IMR-90 (cell line): ENCODE measurements around the gene MEIS1. TPM values are rescaled to one million over a fixed set of nuclear protein-coding genes. Genes with fewer than 3 reads are reported as not detected.

Experiments used
- ATAC-seq: fragments of 200-7000 bp; cut with Tn5 transposase; 2 replicates; pipeline ENCODE4 v1.9.1; 2020; ENCODE audit warnings: low read depth, mild to moderate bottlenecking, moderate library complexity
- BruUV-seq: library from RNA; stranded (reverse); fragments of 400-500 nt; replicated peaks from 2 replicates; lab custom pipeline; 2021; lab: Mats Ljungman, UMichigan
- CTCF ChIA-PET: fragments of 300-600 bp; formaldehyde crosslinking; extraction: SDS; loops from one replicate; lab custom pipeline; 2021; ENCODE audit warnings: antibody characterized with exemption; lab: Yijun Ruan, JAX
- POLR2A ChIA-PET: fragments of 300-600 bp; sonication (Branson Sonifier 250); formaldehyde crosslinking; loops from one replicate; lab custom pipeline; 2022; ENCODE audit warnings: antibody characterized with exemption; ENCODE audit not compliant: unreplicated experiment; lab: Charles Lee
- DNase-seq: peaks from one replicate; pipeline ENCODE4 v3.0.0; 2013
- H2AFZ ChIP-seq: replicated peaks from 2 replicates; pipeline ENCODE3; 2013; ENCODE audit warnings: low read length, mild to moderate bottlenecking; ENCODE audit not compliant: poor library complexity
- H2AK5ac ChIP-seq: 2 replicates; pipeline ENCODE4 v1.6.1; 2013; ENCODE audit warnings: low read depth, low read length, inconsistent platforms
- H2AK9ac ChIP-seq: replicated peaks from 2 replicates; pipeline ENCODE3; 2013; ENCODE audit warnings: mild to moderate bottlenecking, low read depth, low read length, moderate library complexity; ENCODE audit not compliant: poor library complexity
- H2BK120ac ChIP-seq: 2 replicates; pipeline ENCODE4 v1.6.1; 2013; ENCODE audit warnings: low read depth, low read length, inconsistent platforms
- H2BK15ac ChIP-seq: 3 replicates; pipeline ENCODE4 v1.6.1; 2013; ENCODE audit warnings: low read depth, low read length, inconsistent platforms
- H2BK20ac ChIP-seq: 2 replicates; pipeline ENCODE4 v1.6.1; 2013; ENCODE audit warnings: low read depth, mild to moderate bottlenecking, inconsistent platforms, low read length, moderate library complexity
- H2BK5ac ChIP-seq: 2 replicates; pipeline ENCODE4 v1.6.1; 2013; ENCODE audit warnings: mild to moderate bottlenecking, low read depth, low read length, inconsistent platforms; ENCODE audit not compliant: poor library complexity, severe bottlenecking
- H3K14ac ChIP-seq: replicated peaks from 2 replicates; pipeline ENCODE4 v1.6.1; 2013; ENCODE audit warnings: low read depth, low read length, inconsistent platforms
- H3K18ac ChIP-seq: 2 replicates; pipeline ENCODE4 v1.6.1; 2013; ENCODE audit warnings: low read depth, low read length, control low read depth
- H3K23ac ChIP-seq: 2 replicates; pipeline ENCODE4 v1.6.1; 2013; ENCODE audit warnings: low read depth, low read length, inconsistent platforms
- H3K27ac ChIP-seq: 2 replicates; pipeline ENCODE4 v1.5.1; 2013; ENCODE audit warnings: mild to moderate bottlenecking, control low read depth, low read length; ENCODE audit not compliant: insufficient read depth
- H3K27me3 ChIP-seq: 2 replicates; pipeline ENCODE4 v1.6.1; 2013; ENCODE audit warnings: low read length; ENCODE audit not compliant: control insufficient read depth, insufficient read depth
- H3K36me3 ChIP-seq: 2 replicates; pipeline ENCODE4 v1.6.1; 2013; ENCODE audit warnings: low read length, mixed read lengths; ENCODE audit not compliant: control insufficient read depth, insufficient read depth
- H3K4ac ChIP-seq: 2 replicates; pipeline ENCODE4 v1.6.1; 2013; ENCODE audit warnings: low read depth, low read length, inconsistent platforms
- H3K4me1 ChIP-seq: 2 replicates; pipeline ENCODE4 v1.6.1; 2013; ENCODE audit warnings: low read length, mixed read lengths; ENCODE audit not compliant: control insufficient read depth, insufficient read depth
- H3K4me2 ChIP-seq: 2 replicates; pipeline ENCODE4 v1.6.1; 2013; ENCODE audit warnings: low read depth, mild to moderate bottlenecking, control low read depth, low read length, moderate library complexity
- H3K4me3 ChIP-seq: 2 replicates; pipeline ENCODE4 v1.5.1; 2013; ENCODE audit warnings: low read depth, mild to moderate bottlenecking, control low read depth, low read length, moderate library complexity; ENCODE audit not compliant: insufficient read depth
- H3K56ac ChIP-seq: 2 replicates; pipeline ENCODE4 v1.6.1; 2013; ENCODE audit warnings: low read length, inconsistent platforms; ENCODE audit not compliant: insufficient read depth; ENCODE audit errors: extremely low read depth
- H3K79me1 ChIP-seq, 2 experiments: 2 replicates each; pipeline ENCODE4 v1.6.1; 2013; ENCODE audit warnings: low read length in 2 of 2, inconsistent platforms in 1 of 2, low read depth in 1 of 2
- H3K9ac ChIP-seq: 2 replicates; pipeline ENCODE4 v1.6.1; 2013; ENCODE audit warnings: low read depth, low read length, control low read depth
- H3K9me1 ChIP-seq: 2 replicates; pipeline ENCODE4 v1.6.1; 2013; ENCODE audit warnings: low read length, inconsistent platforms; ENCODE audit not compliant: insufficient read depth
- H3K9me3 ChIP-seq: 2 replicates; pipeline ENCODE4 v1.6.1; 2013; ENCODE audit warnings: low read length; ENCODE audit not compliant: control insufficient read depth, insufficient read depth
- H4K20me1 ChIP-seq: 2 replicates; pipeline ENCODE4 v1.6.1; 2013; ENCODE audit warnings: low read length, inconsistent platforms; ENCODE audit not compliant: insufficient read depth
- H4K5ac ChIP-seq: 2 replicates; pipeline ENCODE4 v1.6.1; 2013; ENCODE audit warnings: mild to moderate bottlenecking, low read depth, low read length, control low read depth
- H4K8ac ChIP-seq, 2 experiments: 2 replicates each; pipeline ENCODE4 v1.6.1; 2013; ENCODE audit warnings: low read depth in 2 of 2, low read length in 2 of 2, control low read depth in 1 of 2, inconsistent platforms in 1 of 2
- H4K91ac ChIP-seq: 2 replicates; pipeline ENCODE4 v1.6.1; 2013; ENCODE audit warnings: low read depth, low read length, inconsistent platforms; ENCODE audit not compliant: insufficient read depth
- CHD1 ChIP-seq: IDR thresholded peaks from 2 replicates; pipeline ENCODE4 v1.6.1; 2012; ENCODE audit warnings: low read depth, low read length, improper control_type of control experiment
- MAFK ChIP-seq: IDR thresholded peaks from 2 replicates; pipeline ENCODE4 v1.6.1; 2012; ENCODE audit warnings: low read depth, low read length, improper control_type of control experiment
- MAZ ChIP-seq: IDR thresholded peaks from 2 replicates; pipeline ENCODE4 v1.6.1; 2012; ENCODE audit warnings: low read depth, mild to moderate bottlenecking, low read length, improper control_type of control experiment, moderate library complexity, borderline replicate concordance
- MXI1 ChIP-seq: IDR thresholded peaks from 2 replicates; pipeline ENCODE4 v1.6.1; 2012; ENCODE audit warnings: low read depth, mild to moderate bottlenecking, low read length, moderate library complexity, borderline replicate concordance
- RAD21 ChIP-seq: IDR thresholded peaks from 2 replicates; pipeline ENCODE4 v1.6.1; 2012; ENCODE audit warnings: low read length, improper control_type of control experiment
- SMC3 ChIP-seq: fragments of 150-350 bp; IDR thresholded peaks from 2 replicates; pipeline ENCODE4 v1.6.1; 2016; ENCODE audit warnings: low read depth, mild to moderate bottlenecking, antibody characterized with exemption, low read length, moderate library complexity
- WGBS, 2 experiments: methylation state at CpG; one replicate each; pipeline versions ENCODE4 v1.1.5 to v1.1.7; 2013; ENCODE audit warnings: missing lambda C conversion rate in 2 of 2; ENCODE audit not compliant: insufficient read length in 1 of 2; ENCODE audit errors: extremely low coverage in 2 of 2; 5-methylcytosine and 5-hydroxymethylcytosine counted together
- dilution Hi-C: fragments of 300-500 bp; cut with HindIII; formaldehyde crosslinking; loops from one replicate; pipeline ENCODE4 v1.14.3; 2018; ENCODE audit warnings: low sequenced_read_pairs; ENCODE audit not compliant: unreplicated experiment
- in situ Hi-C: fragments of 300-500 bp; cut with MboI; formaldehyde crosslinking; loops from 3 replicates; pipeline ENCODE4 v1.14.3; 2019; ENCODE audit warnings: low sequenced_read_pairs, inconsistent platforms, mixed read lengths
- intact Hi-C: fragments of 100-400 bp; cut with micrococcal nuclease; formaldehyde crosslinking; loops from 2 replicates; pipeline ENCODE4 v1.10.0; 2022
- polyA plus RNA-seq, 3 experiments: library from polyadenylated mRNA; depleted of rRNA; stranded (reverse); fragments of >200 nt; gene quantifications; 2 replicates each; pipeline ENCODE4 v1.2.3, GENCODE V29; 2012; ENCODE audit warnings: low replicate concordance in 1 of 3
- total RNA-seq: library from RNA; depleted of rRNA; stranded (reverse); fragments of >200 nt; gene quantifications from 2 replicates; pipeline ENCODE4 v1.2.3, GENCODE V29; 2012
- TF ChIP-seq, protein P1 (sequence below): conservative IDR thresholded peaks from 2 replicates; pipeline ENCODE4 v1.5.1; 2012; ENCODE audit warnings: mild to moderate bottlenecking, low read depth, low read length, improper control_type of control experiment

Gene MEIS1
- total and polyA plus RNA-seq, 2 of the 4 experiments (the other 2 are of a cell fraction), result 54.4 to 157 TPM

DNA sequence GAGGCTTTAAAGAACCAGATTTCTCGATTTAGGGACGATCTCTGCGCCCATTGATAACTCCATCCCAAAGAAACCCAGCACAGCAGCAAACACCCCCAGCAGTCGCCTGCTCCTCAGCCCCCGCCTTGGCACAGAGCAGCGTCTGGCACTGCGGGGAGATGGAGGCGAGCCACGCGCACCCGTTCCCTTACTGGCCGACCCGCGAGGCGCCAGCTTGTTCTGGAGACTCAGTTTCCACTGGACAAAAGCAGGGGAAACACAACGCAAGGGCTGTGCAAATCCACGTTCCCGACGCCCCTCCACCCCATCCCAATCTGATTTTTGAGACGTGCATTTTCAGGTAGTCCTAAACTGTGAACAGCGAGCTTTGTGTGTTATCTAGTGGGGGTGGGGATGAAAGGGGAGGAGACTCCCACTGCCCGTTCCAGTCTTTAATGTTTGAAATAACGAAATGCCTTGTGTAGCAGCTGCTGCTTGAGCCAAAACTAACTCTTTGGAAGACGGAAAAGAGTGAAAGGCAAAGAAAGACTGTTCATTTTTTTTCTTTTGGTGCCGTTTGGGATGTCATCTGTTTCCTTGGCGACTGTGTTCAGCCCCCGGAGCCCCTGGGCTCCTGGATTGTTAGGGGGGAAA, 143.2 kb downstream of the MEIS1 start:
- H2BK5ac ChIP-seq, result peak overlapping the region; percentile 85
- H3K4ac ChIP-seq, result peak overlapping the region; percentile 96
- no TSS peak for BruUV-seq
- H4K8ac ChIP-seq, result peak overlapping the region; percentile 82 to 86
- peak overlapping the region; percentile 94 for H3K18ac ChIP-seq
- peak overlapping the region; percentile 94 for H2AK9ac ChIP-seq
- ChIA-PET POLR2A (no interaction called here), CTCF (interaction anchor here (1.0 to 1.6 kb wide), 2 partner anchors 638 to 1072 kb away, joined by 3 to 5 read pairs; no protein-coding TSS in a partner anchor)
- H2AFZ ChIP-seq, result peak overlapping the region; percentile 86
- peak overlapping the region; percentile 97 for H4K91ac ChIP-seq
- H3K9me1 ChIP-seq, result 0 out of 2 replicates have a peak, but pooled peaks cover 2% of the 10 kb centered on the region
- no peaks in the 10 kb centered on the region for H3K9me3 ChIP-seq
- H3K27ac ChIP-seq, result peak overlapping the region; percentile 96
- no peaks in the 10 kb centered on the region for H4K20me1 ChIP-seq
- TF ChIP-seq MAFK (no peak), SMC3 (peak; percentile 5; the same call in 1 of the 2 replicates), MXI1 (no peak), RAD21 (0 out of 2 replicates have a peak, but pooled peaks have one; percentile 4), CHD1 (no peak), MAZ (0 out of 2 replicates have a peak, but pooled peaks have one; percentile 9)
- TF ChIP-seq, protein P1, sequence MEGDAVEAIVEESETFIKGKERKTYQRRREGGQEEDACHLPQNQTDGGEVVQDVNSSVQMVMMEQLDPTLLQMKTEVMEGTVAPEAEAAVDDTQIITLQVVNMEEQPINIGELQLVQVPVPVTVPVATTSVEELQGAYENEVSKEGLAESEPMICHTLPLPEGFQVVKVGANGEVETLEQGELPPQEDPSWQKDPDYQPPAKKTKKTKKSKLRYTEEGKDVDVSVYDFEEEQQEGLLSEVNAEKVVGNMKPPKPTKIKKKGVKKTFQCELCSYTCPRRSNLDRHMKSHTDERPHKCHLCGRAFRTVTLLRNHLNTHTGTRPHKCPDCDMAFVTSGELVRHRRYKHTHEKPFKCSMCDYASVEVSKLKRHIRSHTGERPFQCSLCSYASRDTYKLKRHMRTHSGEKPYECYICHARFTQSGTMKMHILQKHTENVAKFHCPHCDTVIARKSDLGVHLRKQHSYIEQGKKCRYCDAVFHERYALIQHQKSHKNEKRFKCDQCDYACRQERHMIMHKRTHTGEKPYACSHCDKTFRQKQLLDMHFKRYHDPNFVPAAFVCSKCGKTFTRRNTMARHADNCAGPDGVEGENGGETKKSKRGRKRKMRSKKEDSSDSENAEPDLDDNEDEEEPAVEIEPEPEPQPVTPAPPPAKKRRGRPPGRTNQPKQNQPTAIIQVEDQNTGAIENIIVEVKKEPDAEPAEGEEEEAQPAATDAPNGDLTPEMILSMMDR, result no peak
- in situ Hi-C loops, result loop anchor here (10.0 to 25.0 kb wide), 4 partner anchors 884 to 1459 kb away; no protein-coding TSS in a partner anchor
- H2AK5ac ChIP-seq, result peak overlapping the region; percentile 67
- dilution Hi-C loops, result no loop called here
- peak overlapping the region; percentile 98 for H2BK120ac ChIP-seq
- peak overlapping the region; percentile 93 for H3K4me2 ChIP-seq
- H3K14ac ChIP-seq, result peak overlapping the region; percentile 95
- peak overlapping the region; percentile 94 for H4K5ac ChIP-seq
- H3K23ac ChIP-seq, result peak overlapping the region; percentile 95
- H3K27me3 ChIP-seq, result no peaks in the 10 kb centered on the region
- DNase-seq (peak; percentile 76), ATAC-seq (0 out of 2 replicates have a peak, but pooled peaks have one; percentile 4)
- H3K79me1 ChIP-seq, result peaks cover 8 to 52% of the 10 kb centered on the region in 2 experiments; a peak in 3 of 4 replicates
- H3K4me3 ChIP-seq, result peak overlapping the region; percentile 39; the same call in 1 of the 2 replicates
- peak overlapping the region; percentile 93 for H2BK20ac ChIP-seq
- 0 out of 2 replicates have a peak, but pooled peaks cover 1% of the 10 kb centered on the region for H3K36me3 ChIP-seq
- WGBS, 2 experiments, result 1% methylated on average over 12 of the region's 27 CpGs; no CpG with 5 or more reads in 1 of the 2 experiments
- intact Hi-C loops, result loop anchor here (1.0 to 5.0 kb wide), 7 partner anchors 479 to 1454 kb away; no protein-coding TSS in a partner anchor
- H3K9ac ChIP-seq, result peak overlapping the region; percentile 72
- H3K4me1 ChIP-seq, result peaks cover 22% of the 10 kb centered on the region
- H2BK15ac ChIP-seq, result peak overlapping the region; percentile 52; the same call in 2 of the 3 replicates
- peak overlapping the region; percentile 93 for H3K56ac ChIP-seq
